Hepatocyte (in vitro differentiated cells): ENCODE measurements around the gene ZNF385C. TPM values are rescaled to one million over a fixed set of nuclear protein-coding genes. Genes with fewer than 3 reads are reported as not detected.

Experiments used
- DNase-seq: peaks from one replicate; pipeline ENCODE4 v3.0.0-alpha.2; 2016; ENCODE audit warnings: low spot score
- H2AFZ ChIP-seq: fragments of 200-600 bp; sonication (generic); 2 replicates; pipeline ENCODE4 v1.6.0; 2016; ENCODE audit warnings: antibody characterized with exemption, mild to moderate bottlenecking
- H3K27ac ChIP-seq: fragments of 200-600 bp; sonication (generic); 2 replicates; pipeline ENCODE4 v1.5.1; 2016; ENCODE audit warnings: mild to moderate bottlenecking
- H3K27me3 ChIP-seq: fragments of 200-600 bp; sonication (generic); 2 replicates; pipeline ENCODE4 v1.6.1; 2016
- H3K36me3 ChIP-seq: fragments of 200-600 bp; sonication (generic); replicated peaks from 2 replicates; pipeline ENCODE4 v1.5.1; 2016; ENCODE audit warnings: low read depth; ENCODE audit not compliant: insufficient read depth
- H3K4me1 ChIP-seq: fragments of 200-600 bp; sonication (generic); 2 replicates; pipeline ENCODE4 v1.5.1; 2016; ENCODE audit warnings: mild to moderate bottlenecking, moderate library complexity; ENCODE audit not compliant: insufficient read depth
- H3K4me2 ChIP-seq: fragments of 200-600 bp; sonication (generic); 2 replicates; pipeline ENCODE4 v1.6.0; 2016
- H3K4me3 ChIP-seq: fragments of 200-600 bp; sonication (generic); 2 replicates; pipeline ENCODE4 v1.5.1; 2016; ENCODE audit warnings: mild to moderate bottlenecking
- H3K79me2 ChIP-seq: fragments of 200-600 bp; sonication (generic); 2 replicates; pipeline ENCODE4 v1.6.0; 2017; ENCODE audit warnings: mild to moderate bottlenecking
- H3K9me2 ChIP-seq: fragments of 200-600 bp; sonication (generic); replicated peaks from 2 replicates; pipeline ENCODE4 v1.6.0; 2017; ENCODE audit warnings: mild to moderate bottlenecking; ENCODE audit not compliant: insufficient read depth
- H3K9me3 ChIP-seq: fragments of 200-600 bp; sonication (generic); 2 replicates; pipeline ENCODE4 v1.5.1; 2016; ENCODE audit warnings: low read depth, mild to moderate bottlenecking
- H4K20me1 ChIP-seq: fragments of 200-600 bp; sonication (generic); 2 replicates; pipeline ENCODE4 v1.6.0; 2016; ENCODE audit warnings: mild to moderate bottlenecking; ENCODE audit not compliant: insufficient read depth, poor library complexity, severe bottlenecking
- CTCF ChIP-seq: fragments of 200-600 bp; sonication (generic); IDR thresholded peaks from 2 replicates; pipeline ENCODE4 v1.5.1; 2016; ENCODE audit warnings: antibody characterized with exemption, mild to moderate bottlenecking; ENCODE audit not compliant: poor library complexity
- EZH2 ChIP-seq: fragments of 200-600 bp; sonication (generic); IDR thresholded peaks from 2 replicates; pipeline ENCODE4 v1.6.1; 2016; ENCODE audit warnings: antibody characterized with exemption, mild to moderate bottlenecking, borderline replicate concordance
- EZH2phosphoT487 ChIP-seq: fragments of 200-600 bp; sonication (generic); IDR thresholded peaks from one replicate; pipeline ENCODE4 v1.6.1; 2018; ENCODE audit warnings: antibody characterized with exemption, mild to moderate bottlenecking, low read depth, moderate library complexity; ENCODE audit not compliant: unreplicated experiment, severe bottlenecking
- WGBS: methylation state at CpG from one replicate; pipeline ENCODE4 v1.1.6; 2016; ENCODE audit warnings: low lambda C conversion rate; ENCODE audit errors: missing lambda C conversion rate; 5-methylcytosine and 5-hydroxymethylcytosine counted together
- polyA plus RNA-seq: library from polyadenylated mRNA; unstranded; fragments of >200 nt; fragmentation: Nextera tagmentation; extraction: Ambion mirVana; gene quantifications from 2 replicates; pipeline ENCODE4 v1.2.1, GENCODE V29; 2016
- total RNA-seq: library from RNA; depleted of rRNA; stranded (reverse); fragments of >200 nt; gene quantifications from 2 replicates; pipeline ENCODE4 v1.2.3, GENCODE V29; 2014

Gene ZNF385C
- total and polyA plus RNA-seq, 2 experiments from 2014 or later: 0.45 to 0.63 TPM

GRCh38 chr17:42096360-42097111 is 1.7 kb downstream of the ZNF385C start:
- no peak overlapping the region for H3K4me2 ChIP-seq
- TF ChIP-seq EZH2: no peak
- no peak for TF ChIP-seq EZH2phosphoT487
- no peak for TF ChIP-seq CTCF
- no peak overlapping the region for H3K27ac ChIP-seq
- 72% methylated on average over 6 of the region's 8 CpGs for WGBS
- DNase-seq: no peak
- no peak overlapping the region for H2AFZ ChIP-seq
- no peaks in the 10 kb centered on the region for H4K20me1 ChIP-seq
- no peaks in the 10 kb centered on the region for H3K36me3 ChIP-seq
- H3K9me2 ChIP-seq: no peaks in the 10 kb centered on the region
- H3K4me3 ChIP-seq: no peak overlapping the region
- H3K79me2 ChIP-seq: no peaks in the 10 kb centered on the region
- H3K9me3 ChIP-seq: no peaks in the 10 kb centered on the region
- H3K27me3 ChIP-seq: peaks cover 23% of the 10 kb centered on the region
- peaks cover 7% of the 10 kb centered on the region for H3K4me1 ChIP-seq

DNA sequence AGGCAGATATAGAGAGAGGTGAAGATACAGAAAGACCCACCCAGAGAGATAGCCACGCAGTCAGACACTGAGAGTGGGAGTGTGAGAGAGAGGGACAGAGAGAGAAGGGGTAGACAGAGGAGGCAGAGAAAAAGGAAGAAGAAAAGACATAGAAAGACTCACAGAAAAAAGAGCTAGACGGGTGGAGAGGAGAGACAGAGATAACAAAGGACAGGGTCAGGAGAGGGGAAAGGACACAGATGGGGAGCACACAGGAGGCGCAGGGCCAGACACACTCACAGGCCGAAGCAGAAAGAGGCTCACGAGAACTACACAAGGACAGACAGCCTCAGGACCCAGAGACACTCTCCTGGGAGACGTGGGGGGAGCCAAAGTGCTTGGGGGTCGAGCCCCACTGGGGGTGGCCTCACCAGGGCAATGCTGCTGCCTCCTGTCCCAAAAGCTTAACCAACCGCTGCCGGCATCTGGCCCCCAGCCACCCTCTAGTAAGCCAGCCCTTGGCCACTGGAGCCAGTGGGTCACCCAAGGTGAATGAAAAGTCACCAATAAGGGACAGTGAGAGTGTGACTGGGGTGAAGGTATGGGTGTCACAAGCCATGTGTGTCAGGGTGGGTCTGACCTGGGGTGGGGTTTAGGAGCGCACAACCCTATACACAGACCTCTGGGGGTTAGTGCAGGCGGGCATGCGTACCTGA is 3.8 kb downstream of the ZNF385C start:
- no peak overlapping the region for H3K4me2 ChIP-seq
- no peak overlapping the region for H2AFZ ChIP-seq
- H3K9me3 ChIP-seq: no peaks in the 10 kb centered on the region
- H3K27ac ChIP-seq: no peak overlapping the region
- H3K36me3 ChIP-seq: no peaks in the 10 kb centered on the region
- DNase-seq: no peak
- WGBS: 86% methylated on average over 12 of the region's 12 CpGs
- no peak overlapping the region for H3K4me3 ChIP-seq
- H3K9me2 ChIP-seq: no peaks in the 10 kb centered on the region
- TF ChIP-seq EZH2 (no peak), EZH2phosphoT487 (no peak), CTCF (no peak)
- H3K27me3 ChIP-seq: peaks cover 23% of the 10 kb centered on the region
- H3K4me1 ChIP-seq: peaks cover 7% of the 10 kb centered on the region
- no peaks in the 10 kb centered on the region for H4K20me1 ChIP-seq
- H3K79me2 ChIP-seq: no peaks in the 10 kb centered on the region

DNA sequence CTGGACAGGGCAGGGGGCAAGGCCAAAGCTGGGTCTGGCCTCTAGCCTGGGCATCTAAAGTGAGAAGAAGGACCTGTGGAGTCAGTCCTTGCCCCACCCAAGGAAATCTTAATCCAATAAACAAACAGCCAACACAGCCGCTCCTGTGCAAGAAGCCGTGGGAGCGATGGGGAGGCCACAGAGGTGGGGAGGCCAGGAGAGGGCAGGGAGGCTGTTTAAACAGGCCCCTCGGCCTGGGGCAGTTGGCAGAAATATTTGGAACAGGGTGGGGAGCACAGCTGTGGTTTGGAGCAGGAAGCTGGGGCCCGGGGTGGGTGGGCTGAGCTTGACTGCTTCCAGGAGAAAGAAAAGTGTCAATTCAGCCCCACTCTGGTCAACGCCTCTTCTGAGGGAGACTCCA is 5.3 kb downstream of the ZNF385C start:
- Histone ChIP-seq H3K4me1 (peaks cover under 1% of the 10 kb centered on the region), H4K20me1 (no peaks in the 10 kb centered on the region), H3K27me3 (peaks cover 20% of the 10 kb centered on the region), H3K27ac (no peak overlapping the region), H3K9me2 (no peaks in the 10 kb centered on the region), H3K4me2 (no peak overlapping the region), H3K36me3 (no peaks in the 10 kb centered on the region), H3K9me3 (no peaks in the 10 kb centered on the region), H3K79me2 (no peaks in the 10 kb centered on the region), H2AFZ (no peak overlapping the region), H3K4me3 (no peak overlapping the region)
- 77% methylated on average over 5 of the region's 6 CpGs for WGBS
- DNase-seq: no peak
- TF ChIP-seq EZH2phosphoT487 (no peak), EZH2 (no peak)

- Histone ChIP-seq H3K27ac (no peak overlapping the region), H3K9me3 (no peaks in the 10 kb centered on the region), H3K9me2 (no peaks in the 10 kb centered on the region), H3K36me3 (no peaks in the 10 kb centered on the region), H3K4me1 (peaks cover 3% of the 10 kb centered on the region), H3K4me3 (no peak overlapping the region), H3K4me2 (no peak overlapping the region), H3K27me3 (peaks cover 3% of the 10 kb centered on the region), H4K20me1 (no peaks in the 10 kb centered on the region), H2AFZ (no peak overlapping the region), H3K79me2 (no peaks in the 10 kb centered on the region)
- TF ChIP-seq CTCF (no peak), EZH2 (no peak), EZH2phosphoT487 (no peak)
- 88% methylated on average over 8 of the region's 8 CpGs for WGBS
- DNase-seq: no peak
Observed at GRCh38 chr17:42090964-42091790, 7.1 kb downstream of the ZNF385C start.
